ENCODE measurements around the gene VCY1B.
"Not testable (repeated sequence)": the region's sequence is repeated elsewhere in the genome, so short reads cannot be mapped to it uniquely, and the experiment has no call there.

VCY1B gene

DNA sequence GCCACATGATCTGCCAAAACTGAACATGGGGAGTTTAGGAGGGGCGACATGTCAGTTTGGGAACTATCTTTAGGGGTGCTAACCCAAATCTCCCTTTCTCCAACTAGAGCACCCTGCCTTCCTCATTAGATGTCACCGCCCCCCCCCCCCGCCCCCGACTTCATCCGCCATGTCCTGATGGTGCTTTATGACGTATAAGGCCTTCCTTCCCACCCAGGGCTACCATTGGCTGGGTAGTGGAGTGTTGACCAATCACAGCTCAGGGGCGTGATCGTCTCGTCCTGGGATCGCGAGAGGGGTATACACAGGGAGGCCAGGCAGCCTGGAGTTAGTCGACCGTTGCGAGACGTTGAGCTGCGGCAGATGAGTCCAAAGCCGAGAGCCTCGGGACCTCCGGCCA, at the start of gene VCY1B:
TSS of gene VCY1B (plus strand) at position 301 of the 400 bp plus-strand sequence. CDS start at position 364, 63 bp downstream.
- H4K20me1 ChIP-seq (ENCODE audit: insufficient read depth); H2AFZ ChIP-seq (ENCODE audit: low read depth); H3K4me2 ChIP-seq; H3K9ac ChIP-seq; H3K27ac ChIP-seq; H3K27me3 ChIP-seq (ENCODE audit: insufficient read depth, low read depth); H3K36me3 ChIP-seq (ENCODE audit: insufficient read depth); H3K79me2 ChIP-seq (ENCODE audit: insufficient read depth, low read depth); H3K4me1 ChIP-seq (ENCODE audit: low read depth, poor library complexity, severe bottlenecking); H3K4me3 ChIP-seq (IDR thresholded peaks at IDR 0.05; ENCODE audit: insufficient read depth, low read depth, low read length): not testable (repeated sequence)

DNA sequence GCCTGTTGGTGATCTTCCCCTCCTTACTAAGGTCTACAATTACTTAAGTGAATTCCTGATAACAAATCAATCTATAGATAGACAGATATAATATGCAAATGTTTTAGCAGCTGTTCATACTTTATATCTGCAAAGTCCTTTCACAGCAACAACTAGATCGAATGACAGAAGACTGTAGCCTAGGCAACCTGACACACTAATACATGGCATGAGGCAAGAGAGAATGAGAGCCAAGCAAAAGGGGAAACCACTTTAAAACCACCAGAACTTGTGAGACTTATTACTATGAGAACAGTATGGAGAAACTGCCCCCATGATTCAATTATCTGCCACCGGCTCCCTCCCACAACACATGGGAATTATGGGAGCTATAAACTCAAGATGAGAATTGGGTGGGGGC, 44.1 kb upstream of the VCY1B start:
- not testable (repeated sequence) for H3K9ac ChIP-seq; H3K4me1 ChIP-seq (ENCODE audit: low read depth, poor library complexity, severe bottlenecking); H2AFZ ChIP-seq (ENCODE audit: low read depth)

DNA sequence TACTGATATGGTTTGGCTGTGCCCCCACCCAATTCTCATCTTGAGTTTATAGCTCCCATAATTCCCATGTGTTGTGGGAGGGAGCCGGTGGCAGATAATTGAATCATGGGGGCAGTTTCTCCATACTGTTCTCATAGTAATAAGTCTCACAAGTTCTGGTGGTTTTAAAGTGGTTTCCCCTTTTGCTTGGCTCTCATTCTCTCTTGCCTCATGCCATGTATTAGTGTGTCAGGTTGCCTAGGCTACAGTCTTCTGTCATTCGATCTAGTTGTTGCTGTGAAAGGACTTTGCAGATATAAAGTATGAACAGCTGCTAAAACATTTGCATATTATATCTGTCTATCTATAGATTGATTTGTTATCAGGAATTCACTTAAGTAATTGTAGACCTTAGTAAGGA, 25.6 kb upstream of the VCY1B start:
- not testable (repeated sequence) for H3K9ac ChIP-seq; H3K4me1 ChIP-seq (ENCODE audit: low read depth, poor library complexity, severe bottlenecking); H3K27me3 ChIP-seq (ENCODE audit: insufficient read depth, low read depth); H3K36me3 ChIP-seq (ENCODE audit: insufficient read depth); H3K4me2 ChIP-seq; H3K27ac ChIP-seq; H3K4me3 ChIP-seq (IDR thresholded peaks at IDR 0.05; ENCODE audit: insufficient read depth, low read depth, low read length); H2AFZ ChIP-seq (ENCODE audit: low read depth); H4K20me1 ChIP-seq (ENCODE audit: insufficient read depth); H3K79me2 ChIP-seq (ENCODE audit: insufficient read depth, low read depth)

More for the DNA sequence above, 44.1 kb upstream of the VCY1B start:
- not testable (repeated sequence) for H3K4me3 ChIP-seq (IDR thresholded peaks at IDR 0.05; ENCODE audit: insufficient read depth, low read depth, low read length); H3K36me3 ChIP-seq (ENCODE audit: insufficient read depth); H3K27ac ChIP-seq; H3K4me2 ChIP-seq; H3K27me3 ChIP-seq (ENCODE audit: insufficient read depth, low read depth); H3K79me2 ChIP-seq (ENCODE audit: insufficient read depth, low read depth); H4K20me1 ChIP-seq (ENCODE audit: insufficient read depth)

DNA sequence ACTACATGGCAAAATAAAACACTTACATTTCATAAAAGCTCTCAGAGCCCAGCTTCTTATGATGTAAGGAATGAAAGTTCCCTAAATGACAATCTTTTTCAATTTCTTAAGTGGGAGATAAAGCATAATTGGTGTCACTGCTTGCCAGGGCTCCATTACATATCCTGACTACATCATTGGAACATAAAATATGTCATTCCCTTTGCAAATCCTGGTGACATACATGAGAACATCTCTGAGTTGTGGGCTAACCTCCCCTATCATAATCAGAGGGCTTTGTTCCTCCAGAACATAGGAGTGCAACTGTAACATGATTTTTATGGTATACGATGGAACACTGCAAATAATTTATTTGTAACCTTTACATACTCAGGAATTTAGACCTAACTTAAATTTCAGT, 29.9 kb downstream of the VCY1B start:
- no peak overlapping the region for H3K27ac ChIP-seq

More for the DNA sequence above, 29.9 kb downstream of the VCY1B start:
- TF ChIP-seq, protein P1, sequence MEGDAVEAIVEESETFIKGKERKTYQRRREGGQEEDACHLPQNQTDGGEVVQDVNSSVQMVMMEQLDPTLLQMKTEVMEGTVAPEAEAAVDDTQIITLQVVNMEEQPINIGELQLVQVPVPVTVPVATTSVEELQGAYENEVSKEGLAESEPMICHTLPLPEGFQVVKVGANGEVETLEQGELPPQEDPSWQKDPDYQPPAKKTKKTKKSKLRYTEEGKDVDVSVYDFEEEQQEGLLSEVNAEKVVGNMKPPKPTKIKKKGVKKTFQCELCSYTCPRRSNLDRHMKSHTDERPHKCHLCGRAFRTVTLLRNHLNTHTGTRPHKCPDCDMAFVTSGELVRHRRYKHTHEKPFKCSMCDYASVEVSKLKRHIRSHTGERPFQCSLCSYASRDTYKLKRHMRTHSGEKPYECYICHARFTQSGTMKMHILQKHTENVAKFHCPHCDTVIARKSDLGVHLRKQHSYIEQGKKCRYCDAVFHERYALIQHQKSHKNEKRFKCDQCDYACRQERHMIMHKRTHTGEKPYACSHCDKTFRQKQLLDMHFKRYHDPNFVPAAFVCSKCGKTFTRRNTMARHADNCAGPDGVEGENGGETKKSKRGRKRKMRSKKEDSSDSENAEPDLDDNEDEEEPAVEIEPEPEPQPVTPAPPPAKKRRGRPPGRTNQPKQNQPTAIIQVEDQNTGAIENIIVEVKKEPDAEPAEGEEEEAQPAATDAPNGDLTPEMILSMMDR (conservative IDR thresholded peaks at IDR 0.05; ENCODE audit: low read depth, low read length), result no peak
- Histone ChIP-seq H3K36me3 (ENCODE audit: insufficient read depth) (no peaks in the 10 kb centered on the region), H3K27me3 (ENCODE audit: insufficient read depth, low read depth) (no peaks in the 10 kb centered on the region), H3K9ac (no peak overlapping the region), H2AFZ (ENCODE audit: low read depth) (no peak overlapping the region), H3K4me3 (IDR thresholded peaks at IDR 0.05; ENCODE audit: insufficient read depth, low read depth, low read length) (no peak overlapping the region), H3K4me1 (ENCODE audit: low read depth, poor library complexity, severe bottlenecking) (no peaks in the 10 kb centered on the region), H4K20me1 (ENCODE audit: insufficient read depth) (no peaks in the 10 kb centered on the region), H3K4me2 (no peak overlapping the region), H3K79me2 (ENCODE audit: insufficient read depth, low read depth) (no peaks in the 10 kb centered on the region)

All from KMS-11 (cell line).